ENCODE data around the gene COX19.

DNA sequence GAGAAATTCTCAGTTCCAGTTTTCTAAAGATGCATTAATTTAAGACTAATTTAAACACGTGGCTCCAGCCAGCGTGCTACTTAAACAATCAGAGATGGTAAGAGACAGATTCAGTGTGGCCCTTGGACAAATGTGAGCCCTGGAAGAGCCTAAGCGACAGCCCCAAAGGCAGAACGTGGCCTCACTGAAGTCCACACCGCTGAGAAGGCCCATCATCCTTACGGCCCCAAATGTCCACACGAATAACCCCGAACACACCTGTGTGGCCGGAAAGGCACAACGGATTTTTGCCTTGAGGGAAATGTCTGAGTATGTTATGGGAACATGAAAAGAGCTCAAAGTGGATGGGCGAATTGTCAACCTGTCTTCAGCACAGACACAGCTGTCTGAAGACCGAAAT is 3.2 kb downstream of the COX19 start:
- TF ChIP-seq JUND (CRISPR knock-in tag; IDR thresholded peaks at IDR 0.05) (no peak), STAG1 (CRISPR knock-in tag; IDR thresholded peaks at IDR 0.05) (no peak), NFKBIZ (CRISPR knock-in tag; IDR thresholded peaks at IDR 0.05) (no peak), CTCF (CRISPR knock-in tag; IDR thresholded peaks at IDR 0.05) (no peak), ZNF274 (CRISPR knock-in tag; IDR thresholded peaks at IDR 0.05) (no peak), ZBTB8A (CRISPR knock-in tag; IDR thresholded peaks at IDR 0.05; ENCODE audit: borderline replicate concordance, low read depth) (no peak), MZF1 (CRISPR knock-in tag; IDR thresholded peaks at IDR 0.05; ENCODE audit: borderline replicate concordance) (no peak), RAD21 (CRISPR knock-in tag; IDR thresholded peaks at IDR 0.05) (no peak), SP1 (IDR thresholded peaks at IDR 0.05) (no peak), SP1 (CRISPR knock-in tag; IDR thresholded peaks at IDR 0.05) (no peak)
- TF ChIP-seq, protein P1, sequence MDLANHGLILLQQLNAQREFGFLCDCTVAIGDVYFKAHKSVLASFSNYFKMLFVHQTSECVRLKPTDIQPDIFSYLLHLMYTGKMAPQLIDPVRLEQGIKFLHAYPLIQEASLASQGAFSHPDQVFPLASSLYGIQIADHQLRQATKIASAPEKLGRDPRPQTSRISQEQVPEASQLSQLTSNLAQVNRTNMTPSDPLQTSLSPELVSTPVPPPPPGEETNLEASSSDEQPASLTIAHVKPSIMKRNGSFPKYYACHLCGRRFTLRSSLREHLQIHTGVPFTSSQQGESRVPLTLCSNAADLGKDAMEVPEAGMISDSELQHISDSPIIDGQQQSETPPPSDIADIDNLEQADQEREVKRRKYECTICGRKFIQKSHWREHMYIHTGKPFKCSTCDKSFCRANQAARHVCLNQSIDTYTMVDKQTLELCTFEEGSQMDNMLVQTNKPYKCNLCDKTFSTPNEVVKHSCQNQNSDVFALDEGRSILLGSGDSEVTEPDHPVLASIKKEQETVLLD (CRISPR knock-in tag; IDR thresholded peaks at IDR 0.05; ENCODE audit: low read depth) = no peak
- TF ChIP-seq, protein P2, sequence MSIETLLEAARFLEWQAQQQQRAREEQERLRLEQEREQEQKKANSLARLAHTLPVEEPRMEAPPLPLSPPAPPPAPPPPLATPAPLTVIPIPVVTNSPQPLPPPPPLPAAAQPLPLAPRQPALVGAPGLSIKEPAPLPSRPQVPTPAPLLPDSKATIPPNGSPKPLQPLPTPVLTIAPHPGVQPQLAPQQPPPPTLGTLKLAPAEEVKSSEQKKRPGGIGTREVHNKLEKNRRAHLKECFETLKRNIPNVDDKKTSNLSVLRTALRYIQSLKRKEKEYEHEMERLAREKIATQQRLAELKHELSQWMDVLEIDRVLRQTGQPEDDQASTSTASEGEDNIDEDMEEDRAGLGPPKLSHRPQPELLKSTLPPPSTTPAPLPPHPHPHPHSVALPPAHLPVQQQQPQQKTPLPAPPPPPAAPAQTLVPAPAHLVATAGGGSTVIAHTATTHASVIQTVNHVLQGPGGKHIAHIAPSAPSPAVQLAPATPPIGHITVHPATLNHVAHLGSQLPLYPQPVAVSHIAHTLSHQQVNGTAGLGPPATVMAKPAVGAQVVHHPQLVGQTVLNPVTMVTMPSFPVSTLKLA (IDR thresholded peaks at IDR 0.05) = no peak
